Skeletal muscle satellite cell (primary cell): ENCODE results near the gene SIK3.

Experiments used
- H3K27me3 ChIP-seq: 2 replicates; pipeline ENCODE4 v1.7.0; 2013; ENCODE audit warnings: low read length; ENCODE audit not compliant: control insufficient read depth, insufficient read depth
- H3K36me3 ChIP-seq: 2 replicates; pipeline ENCODE4 v1.7.0; 2013; ENCODE audit warnings: mild to moderate bottlenecking, control low read depth, low read length; ENCODE audit not compliant: insufficient read depth
- H3K4me1 ChIP-seq: 2 replicates; pipeline ENCODE4 v1.7.0; 2013; ENCODE audit warnings: low read length; ENCODE audit not compliant: control insufficient read depth, insufficient read depth
- H3K4me2 ChIP-seq: 2 replicates; pipeline ENCODE4 v1.7.0; 2013; ENCODE audit warnings: mild to moderate bottlenecking, low read length
- H3K4me3 ChIP-seq: 2 replicates; pipeline ENCODE4 v1.7.0; 2013; ENCODE audit warnings: low read length
- H3K9ac ChIP-seq: 2 replicates; pipeline ENCODE4 v1.7.0; 2013; ENCODE audit warnings: mild to moderate bottlenecking, low read depth, low read length, moderate library complexity
- H3K9me3 ChIP-seq: replicated peaks from 2 replicates; pipeline ENCODE4 v1.7.0; 2013; ENCODE audit warnings: mild to moderate bottlenecking, control low read depth, low read length

SIK3 gene

GRCh38 chr11:116831790-116832349, 266.4 kb downstream of the SIK3 start:
- no peaks in the 10 kb centered on the region for H3K36me3 ChIP-seq
- no peak overlapping the region for H3K9ac ChIP-seq
- no peaks in the 10 kb centered on the region for H3K27me3 ChIP-seq
- no peaks in the 10 kb centered on the region for H3K9me3 ChIP-seq
- H3K4me2 ChIP-seq: no peak overlapping the region
- H3K4me1 ChIP-seq: peaks cover 17% of the 10 kb centered on the region
- no peak overlapping the region for H3K4me3 ChIP-seq

GRCh38 chr11:116830184-116830912, 267.9 kb downstream of the SIK3 start:
- Histone ChIP-seq H3K9ac (no peak overlapping the region), H3K9me3 (no peaks in the 10 kb centered on the region), H3K27me3 (no peaks in the 10 kb centered on the region), H3K4me3 (no peak overlapping the region), H3K4me1 (peaks cover 8% of the 10 kb centered on the region), H3K36me3 (no peaks in the 10 kb centered on the region), H3K4me2 (no peak overlapping the region)

- Histone ChIP-seq H3K9ac (no peak within 1 kb of the TSS), H3K9me3 (no peaks in the 10 kb centered on the region), H3K36me3 (no peaks in the 10 kb centered on the region), H3K4me2 (no peak within 1 kb of the TSS), H3K4me3 (no peak within 1 kb of the TSS), H3K27me3 (no peaks in the 10 kb centered on the region), H3K4me1 (peaks cover 5% of the 10 kb centered on the region)
Measured at GRCh38 chr11:116829525-116830183, 268.6 kb downstream of the SIK3 start, which contains the start of gene APOC3. TSS of gene APOC3 (plus strand) at chr11:116829907. CDS start at chr11:116830583, 676 bp downstream.

GRCh38 chr11:116828632-116829524, 269.4 kb downstream of the SIK3 start:
- no peak overlapping the region for H3K9ac ChIP-seq
- no peaks in the 10 kb centered on the region for H3K36me3 ChIP-seq
- no peak overlapping the region for H3K4me2 ChIP-seq
- H3K4me3 ChIP-seq: no peak overlapping the region
- peaks cover 5% of the 10 kb centered on the region for H3K4me1 ChIP-seq
- no peaks in the 10 kb centered on the region for H3K9me3 ChIP-seq
- no peaks in the 10 kb centered on the region for H3K27me3 ChIP-seq

DNA sequence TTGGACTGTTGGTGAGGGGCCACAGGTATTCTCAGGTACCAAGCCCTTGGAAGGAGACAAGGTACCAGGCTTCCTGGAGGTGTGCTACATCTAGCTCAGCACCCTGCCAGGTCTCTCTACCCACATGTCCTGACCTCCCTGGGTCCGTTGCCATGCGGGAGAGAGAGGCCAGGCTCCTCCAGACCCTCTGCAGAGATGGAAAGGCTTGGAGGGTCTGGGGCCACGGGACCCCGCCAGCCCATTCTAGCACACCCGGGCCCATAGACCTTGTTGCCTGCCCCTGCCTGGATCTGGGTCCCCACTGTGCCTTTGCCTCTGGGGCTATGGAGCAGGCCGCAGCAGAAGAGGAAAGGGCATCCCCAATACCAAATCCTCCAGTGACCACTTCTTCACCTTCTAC, 270.8 kb downstream of the SIK3 start:
- H3K9ac ChIP-seq: no peak overlapping the region
- H3K27me3 ChIP-seq: no peaks in the 10 kb centered on the region
- H3K4me3 ChIP-seq: no peak overlapping the region
- H3K9me3 ChIP-seq: no peaks in the 10 kb centered on the region
- no peaks in the 10 kb centered on the region for H3K36me3 ChIP-seq
- H3K4me2 ChIP-seq: no peak overlapping the region
- H3K4me1 ChIP-seq: peaks cover 5% of the 10 kb centered on the region

DNA sequence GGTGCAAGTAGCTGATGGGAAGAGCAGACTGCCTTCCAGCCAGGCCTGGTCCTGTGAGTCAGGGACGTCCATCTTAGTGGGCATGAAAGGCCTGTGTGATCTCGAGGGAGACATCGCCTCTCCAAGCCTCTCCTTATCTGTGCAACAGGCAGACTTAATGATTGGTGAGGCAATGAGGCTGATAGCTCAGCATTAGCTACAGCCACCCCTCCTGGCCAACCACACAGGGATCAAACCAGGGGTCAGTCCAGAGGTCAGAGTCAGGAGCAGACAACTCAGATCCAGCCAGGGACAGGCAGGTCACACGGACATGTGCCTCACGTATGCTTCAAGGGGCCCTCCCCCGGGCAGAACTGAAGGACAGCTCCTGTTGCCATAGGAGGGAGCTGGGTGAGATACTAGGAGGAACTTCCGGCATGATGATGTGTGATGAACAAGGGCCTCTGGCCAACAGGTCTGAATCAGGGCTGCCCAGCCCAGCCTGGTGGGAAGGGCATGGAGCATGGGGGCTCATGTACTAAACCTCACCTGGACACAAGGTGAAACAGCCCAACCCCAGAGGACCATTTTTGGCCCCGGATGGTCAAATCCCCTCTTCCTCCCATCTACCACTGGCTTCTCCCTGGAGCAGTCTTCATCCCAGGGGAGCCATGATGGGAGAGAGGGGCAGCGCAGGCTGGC, 271.3 kb downstream of the SIK3 start:
- Histone ChIP-seq H3K27me3 (no peaks in the 10 kb centered on the region), H3K36me3 (no peaks in the 10 kb centered on the region), H3K9me3 (no peaks in the 10 kb centered on the region), H3K4me2 (no peak overlapping the region), H3K9ac (no peak overlapping the region), H3K4me3 (no peak overlapping the region), H3K4me1 (peaks cover 5% of the 10 kb centered on the region)

DNA sequence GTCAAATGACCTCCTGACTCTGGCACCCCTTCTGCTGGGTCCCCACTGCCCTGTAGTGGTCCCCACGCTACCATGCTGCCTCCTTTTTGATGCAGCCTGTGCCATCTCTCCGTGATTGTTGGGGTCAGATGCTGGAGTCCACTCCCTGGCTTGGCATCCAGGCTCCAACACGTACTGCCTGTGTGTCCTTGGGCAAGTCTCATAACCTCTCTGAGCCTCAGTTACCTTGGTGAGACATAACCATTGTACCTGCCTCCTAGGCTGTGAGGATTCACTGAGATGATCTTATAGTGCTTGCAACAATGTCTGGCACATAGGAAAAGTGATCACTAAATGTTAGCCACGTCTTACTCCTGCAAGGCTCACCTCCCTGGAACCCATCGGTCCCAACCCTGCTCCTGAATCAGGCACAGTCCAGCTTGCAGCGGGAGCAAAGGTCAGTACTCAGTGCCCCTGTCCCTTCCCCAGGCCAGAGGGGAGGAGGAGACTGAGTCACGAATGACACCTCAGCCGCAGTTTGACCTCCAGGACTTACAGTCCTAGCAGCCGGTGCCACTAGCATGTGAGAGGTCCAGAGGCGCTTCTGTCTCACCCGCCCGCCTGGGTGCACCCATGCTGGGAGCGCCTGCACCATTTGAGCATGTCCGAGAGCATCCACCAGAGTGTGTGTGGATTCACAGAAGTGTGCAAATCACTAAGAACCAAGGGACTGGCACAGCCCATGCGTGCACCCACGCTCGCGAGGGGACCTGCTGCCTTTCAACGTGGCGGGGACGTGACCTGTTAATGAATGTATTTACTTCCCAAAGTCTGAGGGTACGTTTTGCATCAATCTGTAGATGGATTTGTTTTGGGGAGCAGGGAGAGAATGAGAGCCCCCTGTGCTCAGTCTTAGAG, 272.1 kb downstream of the SIK3 start:
- Histone ChIP-seq H3K36me3 (no peaks in the 10 kb centered on the region), H3K4me1 (peaks cover 5% of the 10 kb centered on the region), H3K9me3 (no peaks in the 10 kb centered on the region), H3K4me3 (no peak overlapping the region), H3K27me3 (no peaks in the 10 kb centered on the region), H3K9ac (no peak overlapping the region), H3K4me2 (no peak overlapping the region)

- Histone ChIP-seq H3K4me2 (no peak overlapping the region), H3K27me3 (no peaks in the 10 kb centered on the region)
Measured at GRCh38 chr11:116825434-116825833, 272.8 kb downstream of the SIK3 start.

GRCh38 chr11:116823031-116823843, 275.0 kb downstream of the SIK3 start, which contains the start of gene APOA4:
TSS of gene APOA4 (minus strand) at chr11:116823304. CDS start at chr11:116823191, 113 bp downstream.
- Histone ChIP-seq H3K9ac (no peak within 1 kb of the TSS), H3K4me3 (no peak within 1 kb of the TSS), H3K9me3 (no peaks in the 10 kb centered on the region), H3K4me2 (no peak within 1 kb of the TSS), H3K27me3 (no peaks in the 10 kb centered on the region), H3K36me3 (no peaks in the 10 kb centered on the region), H3K4me1 (no peaks in the 10 kb centered on the region)

More at GRCh38 chr11:116825434-116825833, 272.8 kb downstream of the SIK3 start:
- no peaks in the 10 kb centered on the region for H3K9me3 ChIP-seq
- H3K36me3 ChIP-seq: no peaks in the 10 kb centered on the region
- H3K4me1 ChIP-seq: peaks cover 5% of the 10 kb centered on the region
- H3K9ac ChIP-seq: no peak overlapping the region
- no peak overlapping the region for H3K4me3 ChIP-seq
